ENCODE results near the gene LRRC8E.
A peak's percentile ranks its signal among the peaks of the same experiment; 100 is the strongest.

The LRRC8E gene

GRCh38 chr19:7898967-7899366, 10.7 kb downstream of the LRRC8E start:
- Histone ChIP-seq H3K9ac (ENCODE audit: insufficient read length) (no peak overlapping the region), H3K27ac (no peak overlapping the region)

DNA sequence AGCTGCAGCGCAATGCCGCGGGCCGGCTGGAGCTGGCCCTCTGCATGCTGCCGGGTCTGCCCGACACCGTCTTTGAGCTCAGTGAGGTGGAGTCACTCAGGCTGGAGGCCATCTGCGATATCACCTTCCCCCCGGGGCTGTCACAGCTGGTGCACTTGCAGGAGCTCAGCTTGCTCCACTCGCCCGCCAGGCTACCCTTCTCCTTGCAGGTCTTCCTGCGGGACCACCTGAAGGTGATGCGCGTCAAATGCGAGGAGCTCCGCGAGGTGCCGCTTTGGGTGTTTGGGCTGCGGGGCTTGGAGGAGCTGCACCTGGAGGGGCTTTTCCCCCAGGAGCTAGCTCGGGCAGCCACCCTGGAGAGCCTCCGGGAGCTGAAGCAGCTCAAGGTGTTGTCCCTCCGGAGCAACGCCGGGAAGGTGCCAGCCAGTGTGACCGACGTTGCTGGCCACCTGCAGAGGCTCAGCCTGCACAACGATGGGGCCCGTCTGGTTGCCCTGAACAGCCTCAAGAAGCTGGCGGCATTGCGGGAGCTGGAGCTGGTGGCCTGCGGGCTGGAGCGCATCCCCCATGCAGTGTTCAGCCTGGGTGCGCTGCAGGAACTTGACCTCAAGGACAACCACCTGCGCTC, 11.6 kb downstream of the LRRC8E start:
- TF ChIP-seq EZH2 (IDR thresholded peaks at IDR 0.05): no peak
- TF ChIP-seq FOXP2 (optimal IDR thresholded peaks at IDR 0.05; ENCODE audit: control extremely low read depth, extremely low read length, insufficient read depth): no peak
- TF ChIP-seq POLR2AphosphoS5 (IDR thresholded peaks at IDR 0.05; ENCODE audit: borderline replicate concordance, low read depth, low read length): no peak
- no peak for DNase-seq (ENCODE audit: low read depth, low spot score)
- no peaks in the 10 kb centered on the region for H3K36me3 ChIP-seq (ENCODE audit: insufficient read depth, low read length)
- H3K9ac ChIP-seq (ENCODE audit: insufficient read length): no peak overlapping the region
- H3K9me3 ChIP-seq (ENCODE audit: low read depth, low read length): no peaks in the 10 kb centered on the region
- no peak overlapping the region for H3K27ac ChIP-seq
- H3K4me3 ChIP-seq: no peak overlapping the region

More at GRCh38 chr19:7898967-7899366, 10.7 kb downstream of the LRRC8E start:
- H3K4me3 ChIP-seq: no peak overlapping the region
- TF ChIP-seq EZH2 (IDR thresholded peaks at IDR 0.05) (no peak), POLR2AphosphoS5 (IDR thresholded peaks at IDR 0.05; ENCODE audit: borderline replicate concordance, low read depth, low read length) (no peak), FOXP2 (optimal IDR thresholded peaks at IDR 0.05; ENCODE audit: control extremely low read depth, extremely low read length, insufficient read depth) (no peak)
- DNase-seq (ENCODE audit: low read depth, low spot score): no peak
- H3K9me3 ChIP-seq (ENCODE audit: low read depth, low read length): no peaks in the 10 kb centered on the region
- H3K36me3 ChIP-seq (ENCODE audit: insufficient read depth, low read length): no peaks in the 10 kb centered on the region

- no peak for DNase-seq (ENCODE audit: low read depth, low spot score)
- Histone ChIP-seq H3K9ac (ENCODE audit: insufficient read length) (no peak overlapping the region), H3K9me3 (ENCODE audit: low read depth, low read length) (no peaks in the 10 kb centered on the region), H3K36me3 (ENCODE audit: insufficient read depth, low read length) (no peaks in the 10 kb centered on the region; the same call in 1 of the 2 replicates), H3K27ac (no peak overlapping the region), H3K4me3 (no peak overlapping the region)
- TF ChIP-seq POLR2AphosphoS5 (IDR thresholded peaks at IDR 0.05; ENCODE audit: borderline replicate concordance, low read depth, low read length) (no peak), EZH2 (IDR thresholded peaks at IDR 0.05) (no peak), FOXP2 (optimal IDR thresholded peaks at IDR 0.05; ENCODE audit: control extremely low read depth, extremely low read length, insufficient read depth) (no peak)
Observed at GRCh38 chr19:7900401-7900870, 12.1 kb downstream of the LRRC8E start.

GRCh38 chr19:7900931-7901330, 12.6 kb downstream of the LRRC8E start:
- TF ChIP-seq FOXP2 (optimal IDR thresholded peaks at IDR 0.05; ENCODE audit: control extremely low read depth, extremely low read length, insufficient read depth) (no peak), EZH2 (IDR thresholded peaks at IDR 0.05) (no peak), POLR2AphosphoS5 (IDR thresholded peaks at IDR 0.05; ENCODE audit: borderline replicate concordance, low read depth, low read length) (no peak)
- H3K9me3 ChIP-seq (ENCODE audit: low read depth, low read length): no peaks in the 10 kb centered on the region
- no peak overlapping the region for H3K27ac ChIP-seq
- no peak overlapping the region for H3K4me3 ChIP-seq
- no peak for DNase-seq (ENCODE audit: low read depth, low spot score)
- H3K36me3 ChIP-seq (ENCODE audit: insufficient read depth, low read length): peaks cover 4% of the 10 kb centered on the region; the same call in 1 of the 2 replicates
- no peak overlapping the region for H3K9ac ChIP-seq (ENCODE audit: insufficient read length)

DNA sequence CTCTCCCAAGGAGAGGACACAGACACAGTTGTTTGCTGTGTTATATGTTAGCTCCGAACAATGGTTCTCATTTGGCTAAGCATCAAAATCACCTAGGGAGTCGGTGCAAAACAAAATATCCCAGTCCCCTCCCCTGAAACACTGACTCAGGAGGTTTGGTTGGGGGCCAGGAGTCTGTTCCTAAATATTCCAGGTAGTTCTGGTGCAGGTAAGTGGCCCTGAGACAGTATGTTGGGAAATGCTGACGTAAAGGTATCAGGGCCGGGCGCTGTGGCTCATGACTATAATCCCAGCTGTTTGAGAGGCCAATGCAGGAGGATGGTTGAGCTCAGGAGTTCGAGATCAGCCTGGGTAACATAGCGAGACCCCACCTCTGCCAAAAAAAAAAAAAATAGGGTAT, 13.0 kb downstream of the LRRC8E start:
- H3K9ac ChIP-seq (ENCODE audit: insufficient read length): no peak overlapping the region
- H3K9me3 ChIP-seq (ENCODE audit: low read depth, low read length): no peaks in the 10 kb centered on the region
- H3K4me3 ChIP-seq: no peak overlapping the region
- H3K27ac ChIP-seq: no peak overlapping the region
- DNase-seq (ENCODE audit: low read depth, low spot score): no peak
- H3K36me3 ChIP-seq (ENCODE audit: insufficient read depth, low read length): peaks cover 8% of the 10 kb centered on the region; the same call in 1 of the 2 replicates
- no peak for TF ChIP-seq FOXP2 (optimal IDR thresholded peaks at IDR 0.05; ENCODE audit: control extremely low read depth, extremely low read length, insufficient read depth)
- TF ChIP-seq POLR2AphosphoS5 (IDR thresholded peaks at IDR 0.05; ENCODE audit: borderline replicate concordance, low read depth, low read length): no peak
- TF ChIP-seq EZH2 (IDR thresholded peaks at IDR 0.05): no peak

GRCh38 chr19:7902796-7903243, 14.5 kb downstream of the LRRC8E start:
- DNase-seq (ENCODE audit: low read depth, low spot score): no peak
- Histone ChIP-seq H3K9ac (ENCODE audit: insufficient read length) (peak overlapping the region; percentile 96), H3K36me3 (ENCODE audit: insufficient read depth, low read length) (peaks cover 9% of the 10 kb centered on the region; the same call in 1 of the 2 replicates), H3K4me3 (peak overlapping the region; percentile 89), H3K27ac (peak overlapping the region; percentile 83), H3K9me3 (ENCODE audit: low read depth, low read length) (no peaks in the 10 kb centered on the region)
- TF ChIP-seq POLR2AphosphoS5 (IDR thresholded peaks at IDR 0.05; ENCODE audit: borderline replicate concordance, low read depth, low read length) (no peak), EZH2 (IDR thresholded peaks at IDR 0.05) (no peak), FOXP2 (optimal IDR thresholded peaks at IDR 0.05; ENCODE audit: control extremely low read depth, extremely low read length, insufficient read depth) (no peak)

DNA sequence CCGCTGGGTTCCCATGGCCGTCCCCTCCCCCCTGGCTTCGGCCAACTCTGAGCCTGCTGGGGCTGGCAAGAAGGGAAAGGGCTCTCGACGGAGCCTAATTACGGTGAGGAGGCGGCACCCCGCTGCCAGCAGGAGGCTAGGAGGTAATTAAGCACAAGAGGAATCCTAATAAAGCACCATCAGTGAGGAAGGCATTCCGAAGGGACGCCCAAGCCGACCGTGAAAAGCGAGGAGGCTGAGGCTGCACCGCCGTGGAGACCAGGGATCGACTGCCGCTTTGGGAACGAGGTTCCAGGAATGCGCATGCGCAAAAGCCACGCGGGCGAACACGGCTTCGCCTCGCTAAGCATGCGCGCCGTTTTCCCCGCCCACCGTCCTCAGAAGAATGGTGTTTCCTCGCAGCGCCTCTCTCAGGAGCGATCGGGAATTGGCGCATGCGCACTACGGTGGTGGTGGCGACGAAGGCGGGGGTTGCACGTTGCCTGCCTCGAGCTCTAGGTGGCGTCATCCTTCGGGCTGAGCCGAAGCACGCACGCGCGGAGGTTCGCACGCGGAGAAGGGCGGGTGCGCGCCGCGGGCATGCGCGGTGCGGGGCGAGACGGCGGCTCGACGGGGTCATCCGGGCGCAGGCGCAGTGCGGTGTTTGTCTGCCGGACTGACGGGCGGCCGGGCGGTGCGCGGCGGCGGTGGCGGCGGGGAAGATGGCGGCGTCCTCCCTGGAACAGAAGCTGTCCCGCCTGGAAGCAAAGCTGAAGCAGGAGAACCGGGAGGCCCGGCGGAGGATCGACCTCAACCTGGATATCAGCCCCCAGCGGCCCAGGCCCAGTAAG, 15.1 kb downstream of the LRRC8E start, which contains the start of gene MAP2K7:
MAP2K7 (plus strand) TSS at position 634 of the 830 bp plus-strand sequence; CDS start at position 702, 68 bp downstream.
- peaks cover 9% of the 10 kb centered on the region; the same call in 1 of the 2 replicates for H3K36me3 ChIP-seq (ENCODE audit: insufficient read depth, low read length)
- H3K9ac ChIP-seq (ENCODE audit: insufficient read length): peak within 1 kb of the TSS; percentile 96
- peak; percentile 99 for DNase-seq (ENCODE audit: low read depth, low spot score)
- H3K4me3 ChIP-seq: peak within 1 kb of the TSS; percentile 89
- H3K9me3 ChIP-seq (ENCODE audit: low read depth, low read length): no peaks in the 10 kb centered on the region
- peak within 1 kb of the TSS; percentile 85 for H3K27ac ChIP-seq
- TF ChIP-seq FOXP2 (optimal IDR thresholded peaks at IDR 0.05; ENCODE audit: control extremely low read depth, extremely low read length, insufficient read depth) (peak; percentile 91), POLR2AphosphoS5 (IDR thresholded peaks at IDR 0.05; ENCODE audit: borderline replicate concordance, low read depth, low read length) (peak; percentile 97), EZH2 (IDR thresholded peaks at IDR 0.05) (no peak)
